ENCODE data around the gene FLAD1.
A peak's percentile ranks its signal among the peaks of the same experiment; 100 is the strongest.

The FLAD1 gene

DNA sequence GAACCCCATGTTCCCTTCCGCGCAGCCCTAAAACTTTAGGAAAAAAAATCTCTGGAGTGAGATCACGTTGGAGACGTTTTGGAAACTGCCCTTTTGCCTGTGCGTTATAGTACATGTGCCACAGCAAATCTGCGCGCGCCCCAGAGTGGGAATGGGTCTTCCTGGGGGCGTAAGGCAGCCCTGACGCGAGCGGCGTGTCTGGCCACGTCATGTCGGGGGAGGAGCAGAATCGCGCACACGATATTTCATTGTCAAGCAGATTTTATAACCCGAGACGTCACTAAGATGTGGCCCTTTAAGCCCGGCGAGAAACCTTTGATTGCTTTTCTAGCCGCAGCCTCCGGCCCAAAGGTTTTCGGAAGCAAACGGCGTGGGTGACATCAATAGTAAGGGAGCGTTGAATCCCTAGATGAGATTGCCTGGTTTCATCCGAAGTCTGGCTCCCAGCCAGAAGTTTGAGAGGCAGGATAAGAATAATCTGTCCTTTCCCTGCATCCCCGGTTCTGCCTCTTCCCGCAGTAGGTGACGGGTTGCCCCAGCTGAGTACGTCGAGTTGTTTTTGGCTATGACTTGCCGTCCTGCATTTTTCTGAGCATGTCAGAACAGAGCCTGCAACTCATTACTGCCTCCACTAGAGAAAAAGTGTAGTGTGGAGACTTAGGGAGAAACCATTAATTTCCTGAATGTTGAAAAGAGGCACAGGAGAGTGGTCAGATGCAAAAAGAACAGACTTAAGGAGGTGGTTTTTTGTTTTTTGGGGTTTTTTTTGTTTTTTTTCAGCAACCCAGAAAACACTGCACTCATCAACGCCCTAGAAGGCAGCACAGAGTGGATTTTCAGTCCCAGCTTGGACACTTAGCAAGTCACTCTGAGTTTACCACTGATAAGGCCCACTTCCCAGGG lies 45.8 kb upstream of the FLAD1 start:
- peak; percentile 34 for TF ChIP-seq MYC (IDR thresholded peaks at IDR 0.05; ENCODE audit: low read depth, low read length)
- TF ChIP-seq, protein P1, sequence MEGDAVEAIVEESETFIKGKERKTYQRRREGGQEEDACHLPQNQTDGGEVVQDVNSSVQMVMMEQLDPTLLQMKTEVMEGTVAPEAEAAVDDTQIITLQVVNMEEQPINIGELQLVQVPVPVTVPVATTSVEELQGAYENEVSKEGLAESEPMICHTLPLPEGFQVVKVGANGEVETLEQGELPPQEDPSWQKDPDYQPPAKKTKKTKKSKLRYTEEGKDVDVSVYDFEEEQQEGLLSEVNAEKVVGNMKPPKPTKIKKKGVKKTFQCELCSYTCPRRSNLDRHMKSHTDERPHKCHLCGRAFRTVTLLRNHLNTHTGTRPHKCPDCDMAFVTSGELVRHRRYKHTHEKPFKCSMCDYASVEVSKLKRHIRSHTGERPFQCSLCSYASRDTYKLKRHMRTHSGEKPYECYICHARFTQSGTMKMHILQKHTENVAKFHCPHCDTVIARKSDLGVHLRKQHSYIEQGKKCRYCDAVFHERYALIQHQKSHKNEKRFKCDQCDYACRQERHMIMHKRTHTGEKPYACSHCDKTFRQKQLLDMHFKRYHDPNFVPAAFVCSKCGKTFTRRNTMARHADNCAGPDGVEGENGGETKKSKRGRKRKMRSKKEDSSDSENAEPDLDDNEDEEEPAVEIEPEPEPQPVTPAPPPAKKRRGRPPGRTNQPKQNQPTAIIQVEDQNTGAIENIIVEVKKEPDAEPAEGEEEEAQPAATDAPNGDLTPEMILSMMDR (IDR thresholded peaks at IDR 0.05; ENCODE audit: low read depth, low read length) = no peak
- TF ChIP-seq, protein P2, sequence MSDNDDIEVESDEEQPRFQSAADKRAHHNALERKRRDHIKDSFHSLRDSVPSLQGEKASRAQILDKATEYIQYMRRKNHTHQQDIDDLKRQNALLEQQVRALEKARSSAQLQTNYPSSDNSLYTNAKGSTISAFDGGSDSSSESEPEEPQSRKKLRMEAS (IDR thresholded peaks at IDR 0.05; ENCODE audit: low read depth, low read length) = peak; percentile 59
- peak; percentile 36 for TF ChIP-seq POLR2A (IDR thresholded peaks at IDR 0.05; ENCODE audit: extremely low read depth, insufficient read length)
- peak; percentile 94 for DNase-seq (ENCODE audit: low read depth)
- peak overlapping the region; percentile 78 for H3K4me3 ChIP-seq (ENCODE audit: low read depth, low read length)

DNA sequence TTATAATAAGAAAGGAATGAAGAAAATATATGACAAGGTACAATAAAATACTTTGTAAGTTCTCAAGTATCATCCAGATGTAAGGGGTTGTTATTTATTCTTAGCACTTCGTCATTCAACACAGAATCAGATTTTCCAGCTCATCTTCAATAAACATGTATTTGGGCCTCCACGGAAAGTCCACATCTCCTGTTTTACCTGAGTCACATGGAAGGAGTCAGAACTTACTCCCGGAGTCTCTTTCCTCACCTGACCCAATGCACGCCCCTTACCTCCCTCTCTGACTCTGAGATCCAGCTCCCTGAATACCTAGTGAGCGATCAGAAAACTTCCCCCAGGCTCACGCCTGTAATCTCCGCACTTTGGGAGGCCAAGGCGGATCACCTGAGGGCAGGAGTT lies 45.2 kb upstream of the FLAD1 start:
- peak overlapping the region; percentile 78 for H3K4me3 ChIP-seq (ENCODE audit: low read depth, low read length)
- TF ChIP-seq, protein P1 (IDR thresholded peaks at IDR 0.05; ENCODE audit: low read depth, low read length) = no peak
- TF ChIP-seq MYC (IDR thresholded peaks at IDR 0.05; ENCODE audit: low read depth, low read length) (no peak), POLR2A (IDR thresholded peaks at IDR 0.05; ENCODE audit: extremely low read depth, insufficient read length) (no peak)
- TF ChIP-seq, protein P2 (IDR thresholded peaks at IDR 0.05; ENCODE audit: low read depth, low read length) = no peak
- DNase-seq (ENCODE audit: low read depth) = no peak

- TF ChIP-seq, protein P1 (IDR thresholded peaks at IDR 0.05; ENCODE audit: low read depth, low read length) = no peak
- TF ChIP-seq POLR2A (IDR thresholded peaks at IDR 0.05; ENCODE audit: extremely low read depth, insufficient read length) (no peak), MYC (IDR thresholded peaks at IDR 0.05; ENCODE audit: low read depth, low read length) (no peak)
- TF ChIP-seq, protein P2 (IDR thresholded peaks at IDR 0.05; ENCODE audit: low read depth, low read length) = no peak
- no peak for DNase-seq (ENCODE audit: low read depth)
- no peak overlapping the region for H3K4me3 ChIP-seq (ENCODE audit: low read depth, low read length)
These were observed 44.3 kb upstream of the FLAD1 start for GRCh38 chr1:154938604-154939399.

DNA sequence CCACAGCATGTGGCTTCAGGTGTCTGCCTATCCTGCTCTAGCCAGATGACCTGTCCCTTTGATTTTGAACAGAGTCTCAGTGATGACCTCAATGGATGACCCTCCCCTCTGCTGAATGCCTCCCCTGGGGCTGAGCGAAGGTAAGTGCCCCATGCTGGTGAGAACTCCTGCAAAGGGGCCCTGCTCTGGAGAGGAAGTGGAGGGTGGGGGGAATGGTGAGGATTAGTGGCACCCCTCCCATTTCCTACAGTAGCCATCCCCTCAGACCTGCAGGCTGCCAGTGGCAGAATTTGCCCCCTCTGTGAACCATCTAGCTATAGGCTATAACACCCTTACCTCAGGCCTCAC lies 43.0 kb upstream of the FLAD1 start:
- no peak for DNase-seq (ENCODE audit: low read depth)
- TF ChIP-seq, protein P2 (IDR thresholded peaks at IDR 0.05; ENCODE audit: low read depth, low read length) = no peak
- TF ChIP-seq POLR2A (IDR thresholded peaks at IDR 0.05; ENCODE audit: extremely low read depth, insufficient read length) (no peak), MYC (IDR thresholded peaks at IDR 0.05; ENCODE audit: low read depth, low read length) (no peak)
- TF ChIP-seq, protein P1 (IDR thresholded peaks at IDR 0.05; ENCODE audit: low read depth, low read length) = no peak
- no peak overlapping the region for H3K4me3 ChIP-seq (ENCODE audit: low read depth, low read length)

DNA sequence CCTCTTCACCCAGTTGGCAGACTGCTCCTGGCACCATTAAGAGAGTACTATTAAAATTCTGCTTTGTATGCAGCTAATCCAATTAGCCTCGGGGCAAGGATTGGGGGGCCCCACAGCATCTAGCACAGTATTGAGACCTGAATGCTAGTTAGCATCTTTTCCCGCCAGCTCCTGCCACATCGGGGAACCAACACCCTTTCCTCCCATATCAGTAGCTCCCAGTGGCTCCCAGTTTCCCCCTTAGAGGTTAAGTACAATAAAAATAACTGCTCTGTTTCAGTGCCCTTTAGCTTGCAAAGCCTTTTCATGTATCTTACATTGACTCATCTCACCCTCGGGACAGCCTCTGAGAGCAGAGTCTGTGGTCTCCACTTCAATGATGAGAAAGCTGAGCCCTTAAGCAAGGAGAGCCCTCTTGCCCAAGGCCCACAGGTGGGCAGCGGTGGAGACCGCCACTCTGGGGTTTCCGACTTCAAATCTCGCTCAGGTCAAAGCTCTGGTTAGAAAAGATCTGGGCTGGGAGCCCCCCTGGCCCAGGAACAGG lies 42.4 kb upstream of the FLAD1 start:
- no peak overlapping the region for H3K4me3 ChIP-seq (ENCODE audit: low read depth, low read length)
- TF ChIP-seq MYC (IDR thresholded peaks at IDR 0.05; ENCODE audit: low read depth, low read length) (no peak), POLR2A (IDR thresholded peaks at IDR 0.05; ENCODE audit: extremely low read depth, insufficient read length) (no peak)
- TF ChIP-seq, protein P1 (IDR thresholded peaks at IDR 0.05; ENCODE audit: low read depth, low read length) = no peak
- TF ChIP-seq, protein P2 (IDR thresholded peaks at IDR 0.05; ENCODE audit: low read depth, low read length) = no peak
- peak; percentile 35 for DNase-seq (ENCODE audit: low read depth)
